Stimulated activated CD8-positive, alpha-beta memory T cell treated with anti-CD3 and anti-CD28 coated beads, Interleukin-12 subunit alpha, Interleukin-12 subunit beta, amount 100 ng/mL, for 1 hour (primary cell): Measurements from ENCODE around the gene KRT72.

Experiments used
- DNase-seq: peaks from one replicate; pipeline ENCODE4 v3.0.0-alpha.2; 2020; ENCODE audit warnings: low read depth

Gene KRT72

GRCh38 chr12:52630008-52630500 lies 28.8 kb upstream of the KRT72 start:
- DNase-seq = no peak

GRCh38 chr12:52629281-52630007 lies 28.2 kb upstream of the KRT72 start:
- no peak for DNase-seq

GRCh38 chr12:52628841-52629240 lies 27.6 kb upstream of the KRT72 start:
- DNase-seq = no peak

- DNase-seq = no peak
Observed at GRCh38 chr12:52628111-52628507, 26.8 kb upstream of the KRT72 start.

GRCh38 chr12:52627395-52628110 lies 26.3 kb upstream of the KRT72 start:
- DNase-seq = no peak

GRCh38 chr12:52622349-52622748 lies 21.1 kb upstream of the KRT72 start:
- no peak for DNase-seq

GRCh38 chr12:52618866-52619265 lies 17.6 kb upstream of the KRT72 start:
- no peak for DNase-seq

GRCh38 chr12:52618216-52618615 lies 17.0 kb upstream of the KRT72 start, which contains the start of gene KRT73:
Gene KRT73, minus strand, starts transcription at chr12:52618559. Its CDS starts 35 bp downstream, at chr12:52618524.
- no peak for DNase-seq

GRCh38 chr12:52617403-52617785 lies 16.1 kb upstream of the KRT72 start:
- no peak for DNase-seq

- DNase-seq = no peak
Observed at GRCh38 chr12:52616680-52617402, 15.6 kb upstream of the KRT72 start.

- no peak for DNase-seq
Observed at GRCh38 chr12:52615912-52616311, 14.6 kb upstream of the KRT72 start.

- DNase-seq = no peak
Observed at GRCh38 chr12:52615208-52615868, 14.1 kb upstream of the KRT72 start.

- no peak for DNase-seq
Observed at GRCh38 chr12:52614381-52615207, 13.3 kb upstream of the KRT72 start.

- DNase-seq = no peak
Observed at GRCh38 chr12:52613384-52614030, 12.2 kb upstream of the KRT72 start.

GRCh38 chr12:52612431-52613383 lies 11.4 kb upstream of the KRT72 start:
- no peak for DNase-seq

- DNase-seq = no peak
Observed at GRCh38 chr12:52611080-52611468, 9.8 kb upstream of the KRT72 start.

- DNase-seq = no peak
Observed at GRCh38 chr12:52608826-52609630, 7.8 kb upstream of the KRT72 start.

- DNase-seq = no peak
Observed at GRCh38 chr12:52608161-52608560, 6.9 kb upstream of the KRT72 start.

GRCh38 chr12:52607314-52607713 lies 6.1 kb upstream of the KRT72 start:
- no peak for DNase-seq
